ENCODE measurements around the gene TOMM34. TPM values are rescaled to one million over a fixed set of nuclear protein-coding genes. Genes with fewer than 3 reads are reported as not detected.

TOMM34 gene
- total and polyA plus RNA-seq, 2 experiments from 2014 or later = 27.4 to 38.7 TPM

DNA sequence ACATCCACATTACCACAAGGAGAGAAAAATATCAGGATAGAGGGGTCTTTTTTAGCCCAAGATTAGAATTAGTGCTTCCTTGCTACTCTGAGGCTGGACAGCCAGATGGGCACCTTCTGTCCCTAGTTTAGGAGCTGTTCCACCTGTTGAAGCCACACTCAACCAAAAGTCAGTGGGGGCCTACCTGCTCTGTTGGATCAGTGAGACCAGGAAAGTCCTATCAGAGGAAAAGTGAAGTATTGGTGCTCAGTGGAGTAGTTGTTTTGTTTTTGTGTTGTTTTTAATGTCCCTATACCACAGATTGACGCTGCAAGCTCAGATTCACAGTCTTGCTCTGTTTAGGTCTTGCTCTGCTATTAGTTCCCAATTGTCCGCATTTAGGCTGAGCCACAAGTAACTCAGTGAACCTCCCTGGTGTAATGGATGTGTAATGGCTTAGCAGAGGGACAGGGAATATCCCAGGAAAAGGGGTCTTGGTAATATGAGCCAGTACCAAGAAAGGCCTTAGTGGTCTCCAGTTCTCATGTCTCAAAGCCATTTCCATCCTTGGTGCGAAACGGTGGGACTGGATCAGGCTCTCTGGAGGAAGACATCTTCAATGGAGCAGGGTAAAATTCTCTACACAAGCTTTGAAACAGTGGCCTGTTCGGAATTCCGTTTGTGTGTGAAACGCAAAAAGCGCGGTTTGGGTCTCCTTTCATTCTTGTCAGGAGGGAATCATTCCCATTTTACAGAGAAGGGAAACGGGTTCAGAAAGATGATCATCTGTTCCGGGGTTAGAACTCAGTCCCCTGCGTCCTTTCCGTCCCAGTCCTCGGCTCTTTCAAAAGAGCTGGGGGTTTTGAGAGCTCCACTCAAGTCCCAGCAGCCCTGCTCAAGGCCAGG, 51.0 kb downstream of the TOMM34 start:
- Histone ChIP-seq H3K9me2 (ENCODE audit: insufficient read depth) (no peaks in the 10 kb centered on the region), H3K79me2 (replicated peaks; ENCODE audit: insufficient read depth) (peaks cover 6% of the 10 kb centered on the region; the same call in 1 of the 2 replicates), H3K4me3 (peak overlapping the region; percentile 92), H3K27me3 (ENCODE audit: insufficient read depth) (no peaks in the 10 kb centered on the region), H3K27ac (ENCODE audit: low read depth) (peak overlapping the region; percentile 46), H3K36me3 (ENCODE audit: insufficient read depth) (peaks cover 43% of the 10 kb centered on the region), H2AFZ (no peak overlapping the region), H3K4me1 (ENCODE audit: insufficient read depth) (peaks cover 12% of the 10 kb centered on the region), H3K4me2 (peak overlapping the region; percentile 78), H4K20me1 (replicated peaks; ENCODE audit: insufficient read depth) (peaks cover 25% of the 10 kb centered on the region), H3F3A (replicated peaks; ENCODE audit: low read depth) (peaks cover 15% of the 10 kb centered on the region)
- Mint-ChIP-seq H3K36me3 (ENCODE audit: low read depth) (peaks cover 70% of the 10 kb centered on the region), H3K4me1 (peaks cover 31% of the 10 kb centered on the region), H3K4me3 (peak overlapping the region; percentile 87), H3K9me3 (no peaks in the 10 kb centered on the region), H3K27ac (peak overlapping the region; percentile 50), H3K27me3 (ENCODE audit: insufficient read depth, low read depth, poor library complexity) (peaks cover 3% of the 10 kb centered on the region)
- ATAC-seq (no peak), DNase-seq (ENCODE audit: low spot score) (no peak)
- TF ChIP-seq CREB1 (CRISPR knock-in tag; IDR thresholded peaks at IDR 0.05; ENCODE audit: low read depth) (no peak), JUNB (IDR thresholded peaks at IDR 0.05; ENCODE audit: unreplicated experiment) (no peak), ETS1 (IDR thresholded peaks at IDR 0.05) (no peak), ZNF331 (CRISPR knock-in tag; IDR thresholded peaks at IDR 0.05; ENCODE audit: low read depth) (no peak), POLR2AphosphoS5 (IDR thresholded peaks at IDR 0.05; ENCODE audit: low read depth) (no peak), EZH2phosphoT487 (IDR thresholded peaks at IDR 0.05; ENCODE audit: unreplicated experiment) (no peak), STAT1 (IDR thresholded peaks at IDR 0.05; ENCODE audit: unreplicated experiment) (no peak), ZNF114 (CRISPR knock-in tag; IDR thresholded peaks at IDR 0.05) (no peak), NANOG (IDR thresholded peaks at IDR 0.05; ENCODE audit: borderline replicate concordance) (no peak), EZH2 (IDR thresholded peaks at IDR 0.05; ENCODE audit: low read depth, unreplicated experiment) (no peak)
- TF ChIP-seq, protein P1, sequence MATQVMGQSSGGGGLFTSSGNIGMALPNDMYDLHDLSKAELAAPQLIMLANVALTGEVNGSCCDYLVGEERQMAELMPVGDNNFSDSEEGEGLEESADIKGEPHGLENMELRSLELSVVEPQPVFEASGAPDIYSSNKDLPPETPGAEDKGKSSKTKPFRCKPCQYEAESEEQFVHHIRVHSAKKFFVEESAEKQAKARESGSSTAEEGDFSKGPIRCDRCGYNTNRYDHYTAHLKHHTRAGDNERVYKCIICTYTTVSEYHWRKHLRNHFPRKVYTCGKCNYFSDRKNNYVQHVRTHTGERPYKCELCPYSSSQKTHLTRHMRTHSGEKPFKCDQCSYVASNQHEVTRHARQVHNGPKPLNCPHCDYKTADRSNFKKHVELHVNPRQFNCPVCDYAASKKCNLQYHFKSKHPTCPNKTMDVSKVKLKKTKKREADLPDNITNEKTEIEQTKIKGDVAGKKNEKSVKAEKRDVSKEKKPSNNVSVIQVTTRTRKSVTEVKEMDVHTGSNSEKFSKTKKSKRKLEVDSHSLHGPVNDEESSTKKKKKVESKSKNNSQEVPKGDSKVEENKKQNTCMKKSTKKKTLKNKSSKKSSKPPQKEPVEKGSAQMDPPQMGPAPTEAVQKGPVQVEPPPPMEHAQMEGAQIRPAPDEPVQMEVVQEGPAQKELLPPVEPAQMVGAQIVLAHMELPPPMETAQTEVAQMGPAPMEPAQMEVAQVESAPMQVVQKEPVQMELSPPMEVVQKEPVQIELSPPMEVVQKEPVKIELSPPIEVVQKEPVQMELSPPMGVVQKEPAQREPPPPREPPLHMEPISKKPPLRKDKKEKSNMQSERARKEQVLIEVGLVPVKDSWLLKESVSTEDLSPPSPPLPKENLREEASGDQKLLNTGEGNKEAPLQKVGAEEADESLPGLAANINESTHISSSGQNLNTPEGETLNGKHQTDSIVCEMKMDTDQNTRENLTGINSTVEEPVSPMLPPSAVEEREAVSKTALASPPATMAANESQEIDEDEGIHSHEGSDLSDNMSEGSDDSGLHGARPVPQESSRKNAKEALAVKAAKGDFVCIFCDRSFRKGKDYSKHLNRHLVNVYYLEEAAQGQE (IDR thresholded peaks at IDR 0.05; ENCODE audit: unreplicated experiment) = no peak
- TF ChIP-seq, protein P2, sequence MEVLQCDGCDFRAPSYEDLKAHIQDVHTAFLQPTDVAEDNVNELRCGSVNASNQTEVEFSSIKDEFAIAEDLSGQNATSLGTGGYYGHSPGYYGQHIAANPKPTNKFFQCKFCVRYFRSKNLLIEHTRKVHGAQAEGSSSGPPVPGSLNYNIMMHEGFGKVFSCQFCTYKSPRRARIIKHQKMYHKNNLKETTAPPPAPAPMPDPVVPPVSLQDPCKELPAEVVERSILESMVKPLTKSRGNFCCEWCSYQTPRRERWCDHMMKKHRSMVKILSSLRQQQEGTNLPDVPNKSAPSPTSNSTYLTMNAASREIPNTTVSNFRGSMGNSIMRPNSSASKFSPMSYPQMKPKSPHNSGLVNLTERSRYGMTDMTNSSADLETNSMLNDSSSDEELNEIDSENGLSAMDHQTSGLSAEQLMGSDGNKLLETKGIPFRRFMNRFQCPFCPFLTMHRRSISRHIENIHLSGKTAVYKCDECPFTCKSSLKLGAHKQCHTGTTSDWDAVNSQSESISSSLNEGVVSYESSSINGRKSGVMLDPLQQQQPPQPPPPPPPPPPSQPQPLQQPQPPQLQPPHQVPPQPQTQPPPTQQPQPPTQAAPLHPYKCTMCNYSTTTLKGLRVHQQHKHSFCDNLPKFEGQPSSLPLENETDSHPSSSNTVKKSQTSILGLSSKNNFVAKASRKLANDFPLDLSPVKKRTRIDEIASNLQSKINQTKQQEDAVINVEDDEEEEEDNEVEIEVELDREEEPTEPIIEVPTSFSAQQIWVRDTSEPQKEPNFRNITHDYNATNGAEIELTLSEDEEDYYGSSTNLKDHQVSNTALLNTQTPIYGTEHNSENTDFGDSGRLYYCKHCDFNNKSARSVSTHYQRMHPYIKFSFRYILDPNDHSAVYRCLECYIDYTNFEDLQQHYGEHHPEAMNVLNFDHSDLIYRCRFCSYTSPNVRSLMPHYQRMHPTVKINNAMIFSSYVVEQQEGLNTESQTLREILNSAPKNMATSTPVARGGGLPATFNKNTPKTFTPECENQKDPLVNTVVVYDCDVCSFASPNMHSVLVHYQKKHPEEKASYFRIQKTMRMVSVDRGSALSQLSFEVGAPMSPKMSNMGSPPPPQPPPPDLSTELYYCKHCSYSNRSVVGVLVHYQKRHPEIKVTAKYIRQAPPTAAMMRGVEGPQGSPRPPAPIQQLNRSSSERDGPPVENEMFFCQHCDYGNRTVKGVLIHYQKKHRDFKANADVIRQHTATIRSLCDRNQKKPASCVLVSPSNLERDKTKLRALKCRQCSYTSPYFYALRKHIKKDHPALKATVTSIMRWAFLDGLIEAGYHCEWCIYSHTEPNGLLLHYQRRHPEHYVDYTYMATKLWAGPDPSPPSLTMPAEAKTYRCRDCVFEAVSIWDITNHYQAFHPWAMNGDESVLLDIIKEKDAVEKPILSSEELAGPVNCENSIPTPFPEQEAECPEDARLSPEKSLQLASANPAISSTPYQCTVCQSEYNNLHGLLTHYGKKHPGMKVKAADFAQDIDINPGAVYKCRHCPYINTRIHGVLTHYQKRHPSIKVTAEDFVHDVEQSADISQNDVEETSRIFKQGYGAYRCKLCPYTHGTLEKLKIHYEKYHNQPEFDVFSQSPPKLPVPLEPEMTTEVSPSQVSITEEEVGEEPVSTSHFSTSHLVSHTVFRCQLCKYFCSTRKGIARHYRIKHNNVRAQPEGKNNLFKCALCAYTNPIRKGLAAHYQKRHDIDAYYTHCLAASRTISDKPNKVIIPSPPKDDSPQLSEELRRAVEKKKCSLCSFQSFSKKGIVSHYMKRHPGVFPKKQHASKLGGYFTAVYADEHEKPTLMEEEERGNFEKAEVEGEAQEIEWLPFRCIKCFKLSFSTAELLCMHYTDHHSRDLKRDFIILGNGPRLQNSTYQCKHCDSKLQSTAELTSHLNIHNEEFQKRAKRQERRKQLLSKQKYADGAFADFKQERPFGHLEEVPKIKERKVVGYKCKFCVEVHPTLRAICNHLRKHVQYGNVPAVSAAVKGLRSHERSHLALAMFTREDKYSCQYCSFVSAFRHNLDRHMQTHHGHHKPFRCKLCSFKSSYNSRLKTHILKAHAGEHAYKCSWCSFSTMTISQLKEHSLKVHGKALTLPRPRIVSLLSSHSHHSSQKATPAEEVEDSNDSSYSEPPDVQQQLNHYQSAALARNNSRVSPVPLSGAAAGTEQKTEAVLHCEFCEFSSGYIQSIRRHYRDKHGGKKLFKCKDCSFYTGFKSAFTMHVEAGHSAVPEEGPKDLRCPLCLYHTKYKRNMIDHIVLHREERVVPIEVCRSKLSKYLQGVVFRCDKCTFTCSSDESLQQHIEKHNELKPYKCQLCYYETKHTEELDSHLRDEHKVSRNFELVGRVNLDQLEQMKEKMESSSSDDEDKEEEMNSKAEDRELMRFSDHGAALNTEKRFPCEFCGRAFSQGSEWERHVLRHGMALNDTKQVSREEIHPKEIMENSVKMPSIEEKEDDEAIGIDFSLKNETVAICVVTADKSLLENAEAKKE (CRISPR knock-in tag; IDR thresholded peaks at IDR 0.05) = no peak
- TF ChIP-seq, protein P3, sequence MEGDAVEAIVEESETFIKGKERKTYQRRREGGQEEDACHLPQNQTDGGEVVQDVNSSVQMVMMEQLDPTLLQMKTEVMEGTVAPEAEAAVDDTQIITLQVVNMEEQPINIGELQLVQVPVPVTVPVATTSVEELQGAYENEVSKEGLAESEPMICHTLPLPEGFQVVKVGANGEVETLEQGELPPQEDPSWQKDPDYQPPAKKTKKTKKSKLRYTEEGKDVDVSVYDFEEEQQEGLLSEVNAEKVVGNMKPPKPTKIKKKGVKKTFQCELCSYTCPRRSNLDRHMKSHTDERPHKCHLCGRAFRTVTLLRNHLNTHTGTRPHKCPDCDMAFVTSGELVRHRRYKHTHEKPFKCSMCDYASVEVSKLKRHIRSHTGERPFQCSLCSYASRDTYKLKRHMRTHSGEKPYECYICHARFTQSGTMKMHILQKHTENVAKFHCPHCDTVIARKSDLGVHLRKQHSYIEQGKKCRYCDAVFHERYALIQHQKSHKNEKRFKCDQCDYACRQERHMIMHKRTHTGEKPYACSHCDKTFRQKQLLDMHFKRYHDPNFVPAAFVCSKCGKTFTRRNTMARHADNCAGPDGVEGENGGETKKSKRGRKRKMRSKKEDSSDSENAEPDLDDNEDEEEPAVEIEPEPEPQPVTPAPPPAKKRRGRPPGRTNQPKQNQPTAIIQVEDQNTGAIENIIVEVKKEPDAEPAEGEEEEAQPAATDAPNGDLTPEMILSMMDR (conservative IDR thresholded peaks at IDR 0.05; ENCODE audit: low read depth in 2 of 2) = no peak

All from GM23338 (cell line).